Measurements from ENCODE around the gene RBM14.

- TF ChIP-seq CTCF (IDR thresholded peaks at IDR 0.05) (no peak), POLR2A (IDR thresholded peaks at IDR 0.05) (no peak)
Measured at GRCh38 chr11:66674964-66675602, 58.7 kb downstream of the RBM14 start.
